HUES6 (cell line): ENCODE results near the gene ARID1B.
A peak's percentile ranks its signal among the peaks of the same experiment; 100 is the strongest.

ENCODE experiments used
- H3K27ac ChIP-seq: 2 replicates; pipeline ENCODE4 v1.7.0; 2013; ENCODE audit warnings: low read depth, mild to moderate bottlenecking, low read length, inconsistent platforms
- H3K27me3 ChIP-seq: 2 replicates; pipeline ENCODE4 v1.6.1; 2013; ENCODE audit warnings: low read length; ENCODE audit not compliant: control insufficient read depth, insufficient read depth
- H3K36me3 ChIP-seq: 2 replicates; pipeline ENCODE4 v1.6.1; 2013; ENCODE audit warnings: low read length; ENCODE audit not compliant: control insufficient read depth, insufficient read depth
- H3K4me1 ChIP-seq: 2 replicates; pipeline ENCODE4 v1.6.1; 2013; ENCODE audit warnings: low read length; ENCODE audit not compliant: control insufficient read depth, insufficient read depth
- H3K4me3 ChIP-seq: 2 replicates; pipeline ENCODE4 v1.5.1; 2013; ENCODE audit warnings: low read depth, low read length
- H3K9ac ChIP-seq: one replicate; pipeline ENCODE4 v1.6.1; 2013; ENCODE audit warnings: mild to moderate bottlenecking, low read length
- H3K9me3 ChIP-seq: 2 replicates; pipeline ENCODE4 v1.6.1; 2013; ENCODE audit warnings: low read depth, low read length; ENCODE audit not compliant: control insufficient read depth, insufficient read depth

Gene ARID1B

DNA sequence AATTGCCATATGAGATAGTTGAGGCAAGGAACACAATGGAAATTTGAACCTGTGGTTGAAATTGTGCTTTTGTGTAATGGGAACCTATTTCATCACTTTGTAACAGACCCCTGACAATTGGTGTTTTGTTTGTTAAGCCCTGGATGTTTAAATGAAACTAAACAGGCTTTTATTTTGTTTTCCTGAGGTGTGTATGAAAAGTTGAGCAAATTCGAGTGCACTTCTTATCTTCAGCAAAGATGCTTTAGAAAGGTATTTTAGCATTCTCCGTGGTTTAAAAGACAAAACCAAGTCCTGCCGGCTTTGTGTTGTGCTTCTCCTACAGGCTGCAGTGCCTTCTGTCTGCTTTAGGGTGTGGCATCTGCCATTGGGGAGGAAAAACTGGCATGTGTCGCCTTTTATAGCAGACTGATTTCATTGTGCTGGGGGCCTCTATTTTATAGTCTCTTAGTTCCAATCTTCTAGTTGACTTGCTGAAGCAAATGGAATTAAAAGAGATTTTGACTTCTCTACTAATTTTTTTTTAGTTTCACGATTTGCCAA, 2.2 kb upstream of the ARID1B start:
- Histone ChIP-seq H3K4me1 (peaks cover 33% of the 10 kb centered on the region), H3K27ac (peak overlapping the region; percentile 64; the same call in 1 of the 2 replicates), H3K4me3 (peak overlapping the region; percentile 39), H3K9ac (peak overlapping the region; percentile 29), H3K27me3 (no peaks in the 10 kb centered on the region), H3K36me3 (no peaks in the 10 kb centered on the region), H3K9me3 (no peaks in the 10 kb centered on the region)

DNA sequence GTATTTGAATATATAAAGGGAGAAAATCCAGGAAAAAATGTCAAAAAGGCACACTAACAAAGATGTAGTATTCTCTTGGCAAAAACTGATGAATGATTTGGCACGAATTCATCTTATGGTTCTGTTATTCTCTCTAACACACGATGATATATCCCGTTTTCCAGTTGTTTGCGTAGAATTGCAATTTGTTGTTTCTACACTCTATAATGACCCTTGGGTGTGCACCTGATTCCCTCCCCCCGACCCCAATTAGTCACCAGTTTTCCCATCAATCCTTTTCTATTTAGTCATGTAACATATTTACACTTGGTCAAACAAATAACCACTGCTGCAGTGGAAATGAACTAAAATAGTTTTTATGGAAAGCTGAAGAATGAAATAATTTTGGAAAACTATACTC, 1.5 kb upstream of the ARID1B start:
- no peak overlapping the region for H3K27ac ChIP-seq
- H3K36me3 ChIP-seq: no peaks in the 10 kb centered on the region
- H3K9ac ChIP-seq: no peak overlapping the region
- H3K4me3 ChIP-seq: 0 out of 2 replicates have a peak overlapping the region, but pooled peaks have one; percentile 39
- no peaks in the 10 kb centered on the region for H3K9me3 ChIP-seq
- peaks cover 33% of the 10 kb centered on the region for H3K4me1 ChIP-seq
- H3K27me3 ChIP-seq: no peaks in the 10 kb centered on the region

DNA sequence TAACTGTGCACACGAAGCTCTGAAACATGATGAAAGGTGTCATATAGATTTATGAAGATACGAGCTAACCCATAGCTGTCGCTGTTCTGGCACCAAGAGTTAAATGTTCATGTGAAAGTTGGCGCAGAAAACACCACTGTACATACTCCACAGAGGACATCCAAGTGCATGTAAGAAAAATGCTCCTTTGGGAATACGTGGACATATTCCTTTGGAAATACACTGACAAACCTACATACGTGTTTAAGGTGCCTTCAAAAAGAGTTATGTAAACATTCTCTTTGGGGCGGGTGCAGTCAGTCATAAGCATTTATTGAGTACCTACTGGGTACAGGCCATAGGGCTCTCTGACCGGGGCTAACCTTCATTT, 723 bp upstream of the ARID1B start:
- no peaks in the 10 kb centered on the region for H3K9me3 ChIP-seq
- peak overlapping the region; percentile 99 for H3K9ac ChIP-seq
- H3K27ac ChIP-seq: peak overlapping the region; percentile 99
- no peaks in the 10 kb centered on the region for H3K36me3 ChIP-seq
- no peaks in the 10 kb centered on the region for H3K27me3 ChIP-seq
- H3K4me3 ChIP-seq: peak overlapping the region; percentile 94
- peaks cover 33% of the 10 kb centered on the region for H3K4me1 ChIP-seq

DNA sequence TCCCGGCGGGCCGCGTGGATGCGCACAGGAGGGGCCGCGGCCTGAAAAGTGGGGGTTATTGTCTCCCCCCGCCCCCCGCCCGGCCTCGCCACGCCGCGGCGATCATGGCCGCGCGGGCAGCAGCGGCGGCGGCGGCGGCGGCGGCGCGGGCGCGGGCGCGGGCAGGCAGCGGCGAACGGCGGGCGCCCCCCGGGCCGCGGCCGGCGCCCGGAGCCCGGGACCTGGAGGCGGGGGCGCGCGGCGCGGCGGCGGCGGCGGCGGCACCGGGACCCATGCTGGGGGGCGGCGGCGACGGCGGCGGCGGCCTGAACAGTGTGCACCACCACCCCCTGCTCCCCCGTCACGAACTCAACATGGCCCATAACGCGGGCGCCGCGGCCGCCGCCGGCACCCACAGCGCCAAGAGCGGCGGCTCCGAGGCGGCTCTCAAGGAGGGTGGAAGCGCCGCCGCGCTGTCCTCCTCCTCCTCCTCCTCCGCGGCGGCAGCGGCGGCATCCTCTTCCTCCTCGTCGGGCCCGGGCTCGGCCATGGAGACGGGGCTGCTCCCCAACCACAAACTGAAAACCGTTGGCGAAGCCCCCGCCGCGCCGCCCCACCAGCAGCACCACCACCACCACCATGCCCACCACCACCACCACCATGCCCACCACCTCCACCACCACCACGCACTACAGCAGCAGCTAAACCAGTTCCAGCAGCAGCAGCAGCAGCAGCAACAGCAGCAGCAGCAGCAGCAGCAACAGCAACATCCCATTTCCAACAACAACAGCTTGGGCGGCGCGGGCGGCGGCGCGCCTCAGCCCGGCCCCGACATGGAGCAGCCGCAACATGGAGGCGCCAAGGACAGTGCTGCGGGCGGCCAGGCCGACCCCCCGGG, 637 bp downstream of the ARID1B start:
- peak overlapping the region; percentile 94 for H3K4me3 ChIP-seq
- H3K9ac ChIP-seq: peak overlapping the region; percentile 99
- H3K36me3 ChIP-seq: no peaks in the 10 kb centered on the region
- peak overlapping the region; percentile 99 for H3K27ac ChIP-seq
- H3K4me1 ChIP-seq: peaks cover 42% of the 10 kb centered on the region
- H3K9me3 ChIP-seq: no peaks in the 10 kb centered on the region
- H3K27me3 ChIP-seq: no peaks in the 10 kb centered on the region

GRCh38 chr6:156778454-156779205, 1.5 kb downstream of the ARID1B start:
- Histone ChIP-seq H3K4me1 (peaks cover 44% of the 10 kb centered on the region), H3K36me3 (no peaks in the 10 kb centered on the region), H3K9me3 (no peaks in the 10 kb centered on the region), H3K9ac (peak overlapping the region; percentile 99), H3K27me3 (no peaks in the 10 kb centered on the region), H3K27ac (peak overlapping the region; percentile 96), H3K4me3 (peak overlapping the region; percentile 86)

GRCh38 chr6:156779206-156780094, 2.3 kb downstream of the ARID1B start:
- peaks cover 42% of the 10 kb centered on the region for H3K4me1 ChIP-seq
- H3K4me3 ChIP-seq: peak overlapping the region; percentile 86
- H3K27ac ChIP-seq: peak overlapping the region; percentile 96; the same call in 1 of the 2 replicates
- no peaks in the 10 kb centered on the region for H3K9me3 ChIP-seq
- H3K27me3 ChIP-seq: no peaks in the 10 kb centered on the region
- peak overlapping the region; percentile 99 for H3K9ac ChIP-seq
- no peaks in the 10 kb centered on the region for H3K36me3 ChIP-seq

- Histone ChIP-seq H3K27me3 (no peaks in the 10 kb centered on the region), H3K36me3 (no peaks in the 10 kb centered on the region), H3K27ac (peak overlapping the region; percentile 67; the same call in 1 of the 2 replicates), H3K9ac (peak overlapping the region; percentile 99), H3K4me3 (peak overlapping the region; percentile 86), H3K9me3 (no peaks in the 10 kb centered on the region), H3K4me1 (peaks cover 34% of the 10 kb centered on the region)
These were observed 3.0 kb downstream of the ARID1B start for GRCh38 chr6:156780102-156780641.

DNA sequence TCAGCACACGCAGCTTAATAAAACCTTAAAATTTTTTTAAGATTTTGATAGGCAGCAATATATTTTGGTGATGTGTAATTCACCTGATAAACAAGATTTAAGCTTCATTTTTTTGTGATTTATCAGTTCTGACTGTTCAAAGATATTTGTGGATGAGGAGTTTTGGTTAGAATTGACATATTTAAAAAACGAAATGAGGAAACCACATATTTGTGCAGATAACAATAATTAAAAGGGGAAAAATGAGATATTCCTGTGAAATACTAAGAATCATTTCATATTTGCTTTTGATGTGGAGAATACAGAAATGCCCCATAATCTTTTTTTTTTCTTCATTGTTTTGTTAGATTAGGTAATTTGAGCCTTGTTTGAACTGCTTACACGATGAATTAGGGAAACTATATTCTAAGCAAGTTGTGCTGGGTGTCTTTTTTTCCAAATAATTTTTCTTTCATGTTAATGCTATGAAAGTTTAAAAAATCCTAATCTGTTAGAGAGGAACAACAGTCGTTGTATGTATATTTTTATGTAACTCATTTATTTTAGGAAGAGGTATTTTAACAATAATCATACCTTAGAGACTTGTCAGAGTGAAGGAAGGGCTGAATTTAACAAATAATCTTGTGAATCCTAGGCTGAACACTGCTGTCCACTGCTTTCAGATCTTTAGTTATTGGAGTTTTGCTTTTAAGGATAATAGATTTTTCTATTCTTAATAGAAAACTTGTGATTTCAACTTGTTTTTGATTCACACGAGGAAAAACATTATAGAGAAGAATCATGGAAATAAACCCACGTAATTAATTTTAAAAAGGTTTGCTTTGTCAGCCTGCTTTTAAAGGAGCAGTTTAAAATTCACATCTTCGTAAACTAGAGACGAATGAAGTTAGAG, 4.0 kb downstream of the ARID1B start:
- Histone ChIP-seq H3K4me3 (peak overlapping the region; percentile 86), H3K27me3 (no peaks in the 10 kb centered on the region), H3K9me3 (no peaks in the 10 kb centered on the region), H3K9ac (no peak overlapping the region), H3K27ac (no peak overlapping the region), H3K4me1 (peaks cover 25% of the 10 kb centered on the region), H3K36me3 (no peaks in the 10 kb centered on the region)

- peaks cover 22% of the 10 kb centered on the region for H3K4me1 ChIP-seq
- no peak overlapping the region for H3K27ac ChIP-seq
- H3K9me3 ChIP-seq: no peaks in the 10 kb centered on the region
- no peaks in the 10 kb centered on the region for H3K36me3 ChIP-seq
- H3K4me3 ChIP-seq: peak overlapping the region; percentile 86
- no peak overlapping the region for H3K9ac ChIP-seq
- H3K27me3 ChIP-seq: no peaks in the 10 kb centered on the region
These were observed 4.9 kb downstream of the ARID1B start for GRCh38 chr6:156781861-156782631.
